K562 (cell line): Measurements from ENCODE around the gene NRP1. TPM values are rescaled to one million over a fixed set of nuclear protein-coding genes. Genes with fewer than 3 reads are reported as not detected.

Source experiments
- ATAC-seq: fragments of 200-7000 bp; cut with Tn5 transposase; 3 replicates; pipeline ENCODE4 v1.9.1; 2020; ENCODE audit warnings: moderate library complexity
- BruUV-seq: library from RNA; stranded (reverse); fragments of 400-500 nt; replicated peaks from 2 replicates; lab custom pipeline; 2021; lab: Mats Ljungman, UMichigan
- CTCF ChIA-PET: fragments of 300-600 bp; formaldehyde crosslinking; extraction: SDS; loops from one replicate; lab custom pipeline; 2021; ENCODE audit warnings: low intra/inter-chr PET ratio; lab: Yijun Ruan, JAX
- POLR2A ChIA-PET: fragments of 300-600, 350-650 bp; sonication (Branson Sonifier 250); formaldehyde crosslinking; extraction: SDS; loops from one replicate; lab custom pipeline; 2021; ENCODE audit warnings: antibody characterized with exemption, inconsistent platforms; lab: Yijun Ruan, JAX
- DNase-seq, 4 experiments: peaks; one replicate each; pipeline versions ENCODE4 v3.0.0 to v3.0.0-alpha.2; 2011 to 2018; ENCODE audit warnings: low spot score in 3 of 4, mixed read lengths in 3 of 4; ENCODE audit errors: extremely low read depth in 1 of 4
- FAIRE-seq: peaks from 2 replicates; lab custom pipeline; 2011; peaks lifted over from hg19 to GRCh38; lab: Jason Lieb, UNC
- H2AFZ ChIP-seq: 2 replicates; pipeline ENCODE4 v1.6.0; 2011; ENCODE audit warnings: low read depth, low read length, control low read depth, inconsistent platforms
- H3K27ac ChIP-seq: fragments of 200-600 bp; 3 replicates; pipeline ENCODE4 v1.8.0; 2011; ENCODE audit warnings: low read depth, mild to moderate bottlenecking, control low read depth, inconsistent platforms, low read length, moderate library complexity, mixed read lengths; ENCODE audit errors: extremely low read depth
- H3K27me3 ChIP-seq, 2 experiments: fragments of 300-600 bp in 1 of 2; 2 replicates in 1 of 2; 3 replicates in 1 of 2; pipeline versions ENCODE4 v1.6.0 to v1.8.0; 2011; ENCODE audit warnings: inconsistent platforms in 2 of 2, low read length in 2 of 2, mild to moderate bottlenecking in 1 of 2, mixed read lengths in 1 of 2, moderate library complexity in 1 of 2; ENCODE audit not compliant: control insufficient read depth in 2 of 2, insufficient read depth in 2 of 2
- H3K36me3 ChIP-seq: fragments of 300-600 bp; 3 replicates; pipeline ENCODE4 v1.8.0; 2011; ENCODE audit warnings: mild to moderate bottlenecking, low read length, inconsistent platforms; ENCODE audit not compliant: control insufficient read depth, insufficient read depth
- H3K4me1 ChIP-seq, 2 experiments: fragments of 200-600 bp in 1 of 2; replicated peaks in 1 of 2; 2 replicates in 1 of 2; 3 replicates in 1 of 2; pipeline versions ENCODE4 v1.5.1 to v1.8.0; 2011; ENCODE audit warnings: inconsistent platforms in 2 of 2, low read length in 2 of 2, mild to moderate bottlenecking in 1 of 2, mixed read lengths in 1 of 2, moderate library complexity in 1 of 2; ENCODE audit not compliant: control insufficient read depth in 2 of 2, insufficient read depth in 2 of 2
- H3K4me2 ChIP-seq: 2 replicates; pipeline ENCODE4 v1.6.1; 2011; ENCODE audit warnings: low read length, control low read depth, inconsistent platforms, mixed read lengths; ENCODE audit not compliant: insufficient read depth
- H3K4me3 ChIP-seq: fragments of 200-600 bp; sonication (generic), shearing (Covaris generic); 2 replicates; pipeline ENCODE4 v1.5.1; 2016; ENCODE audit warnings: control low read depth, inconsistent platforms
- H3K79me2 ChIP-seq: fragments of 200-600 bp; 3 replicates; pipeline ENCODE4 v1.8.0; 2011; ENCODE audit warnings: low read length, inconsistent platforms; ENCODE audit not compliant: control insufficient read depth, insufficient read depth
- H3K9ac ChIP-seq, 2 experiments: 2 replicates each; pipeline versions ENCODE4 v1.6.0 to v1.6.1; 2011; ENCODE audit warnings: low read depth in 2 of 2, low read length in 2 of 2, control low read depth in 1 of 2, inconsistent platforms in 1 of 2, mild to moderate bottlenecking in 1 of 2, mixed read lengths in 1 of 2; ENCODE audit not compliant: insufficient read depth in 1 of 2
- H3K9me1 ChIP-seq: one replicate; pipeline ENCODE4 v1.6.0; 2011; ENCODE audit warnings: inconsistent platforms, mild to moderate bottlenecking, low read length, moderate library complexity; ENCODE audit not compliant: control insufficient read depth, insufficient read depth
- H3K9me3 ChIP-seq: replicated peaks from 2 replicates; pipeline ENCODE4 v1.5.1; 2011; ENCODE audit warnings: low read depth, low read length, inconsistent platforms; ENCODE audit not compliant: control insufficient read depth, insufficient read depth
- H4K20me1 ChIP-seq: replicated peaks from 2 replicates; pipeline ENCODE4 v1.6.1; 2011; ENCODE audit warnings: low read length, inconsistent platforms, mixed read lengths; ENCODE audit not compliant: control insufficient read depth, insufficient read depth
- CTBP1 ChIP-seq: fragments of 450-650 bp; IDR thresholded peaks from 2 replicates; pipeline ENCODE4 v1.6.1; 2016; ENCODE audit warnings: borderline replicate concordance
- FOXJ3 ChIP-seq: sonication (generic); formaldehyde crosslinking; IDR thresholded peaks from 2 replicates; pipeline ENCODE4 v1.4.0; 2020; ENCODE audit warnings: mild to moderate bottlenecking, missing genetic modification reagents
- RBM14 ChIP-seq: fragments of 200-400 bp; formaldehyde crosslinking; IDR thresholded peaks from 2 replicates; pipeline ENCODE4 v1.6.1; 2018; ENCODE audit warnings: low read depth, mild to moderate bottlenecking, low read length, moderate library complexity, borderline replicate concordance; ENCODE audit not compliant: insufficient read depth
- ZFP1 ChIP-seq: fragments of 450-650 bp; formaldehyde crosslinking; IDR thresholded peaks from 2 replicates; pipeline ENCODE4 v1.4.0; 2020; ENCODE audit warnings: mild to moderate bottlenecking, mixed read lengths
- WGBS: fragments of 100-300 bp; shearing (Covaris generic); methylation state at CpG from one replicate; pipeline ENCODE4 v1.1.6; 2016; ENCODE audit warnings: low coverage, mixed read lengths; ENCODE audit not compliant: insufficient coverage; ENCODE audit errors: missing lambda C conversion rate; 5-methylcytosine and 5-hydroxymethylcytosine counted together
- in situ Hi-C: fragments of 300-500 bp; cut with MboI; formaldehyde crosslinking; loops from 4 replicates; pipeline ENCODE4 v1.15.0; 2018; ENCODE audit warnings: inconsistent platforms, mixed read lengths
- intact Hi-C: fragments of 100-400 bp; cut with micrococcal nuclease; formaldehyde crosslinking; loops from 2 replicates; pipeline ENCODE4 v1.14.2; 2022
- polyA plus RNA-seq, 8 experiments: library from polyadenylated mRNA; depleted of rRNA in 4 of 8; stranded (reverse) in 5 of 8; unstranded in 3 of 8; fragments of >200 nt; fragmentation: Nextera tagmentation in 2 of 8; fragmentation: Illumina TruSeq in 1 of 8; extraction: Ambion mirVana in 2 of 8; extraction: Trizol in 1 of 8; gene quantifications; 2 replicates each; pipeline versions ENCODE4 v1.2.1 to v1.2.3, GENCODE V29; 2011 to 2014; ENCODE audit warnings: inconsistent platforms in 1 of 8, missing spikeins in 1 of 8
- total RNA-seq, 7 experiments: library from RNA; depleted of rRNA in 6 of 7; stranded (reverse); fragments of >200 nt in 6 of 7; fragmentation: Illumina TruSeq in 2 of 7; extraction: Trizol in 2 of 7; gene quantifications; 2 replicates each; pipeline versions ENCODE4 v1.2.1 to v1.2.3, GENCODE V29; 2011 to 2021; ENCODE audit warnings: low replicate concordance in 1 of 7
- TF ChIP-seq, protein P1 (sequence below): fragments of 450-650 bp; conservative IDR thresholded peaks from 2 replicates; pipeline ENCODE4 v1.6.1; 2016; ENCODE audit warnings: missing genetic modification characterization, low read depth, mild to moderate bottlenecking, missing compliant biosample characterization, moderate library complexity

The NRP1 gene
- total and polyA plus RNA-seq, 9 of the 15 experiments (the other 6 are each of a cell fraction or from before 2014, with no cell fraction given), result 0.01 to 0.38 (median 0.04) TPM; not detected in 5

DNA sequence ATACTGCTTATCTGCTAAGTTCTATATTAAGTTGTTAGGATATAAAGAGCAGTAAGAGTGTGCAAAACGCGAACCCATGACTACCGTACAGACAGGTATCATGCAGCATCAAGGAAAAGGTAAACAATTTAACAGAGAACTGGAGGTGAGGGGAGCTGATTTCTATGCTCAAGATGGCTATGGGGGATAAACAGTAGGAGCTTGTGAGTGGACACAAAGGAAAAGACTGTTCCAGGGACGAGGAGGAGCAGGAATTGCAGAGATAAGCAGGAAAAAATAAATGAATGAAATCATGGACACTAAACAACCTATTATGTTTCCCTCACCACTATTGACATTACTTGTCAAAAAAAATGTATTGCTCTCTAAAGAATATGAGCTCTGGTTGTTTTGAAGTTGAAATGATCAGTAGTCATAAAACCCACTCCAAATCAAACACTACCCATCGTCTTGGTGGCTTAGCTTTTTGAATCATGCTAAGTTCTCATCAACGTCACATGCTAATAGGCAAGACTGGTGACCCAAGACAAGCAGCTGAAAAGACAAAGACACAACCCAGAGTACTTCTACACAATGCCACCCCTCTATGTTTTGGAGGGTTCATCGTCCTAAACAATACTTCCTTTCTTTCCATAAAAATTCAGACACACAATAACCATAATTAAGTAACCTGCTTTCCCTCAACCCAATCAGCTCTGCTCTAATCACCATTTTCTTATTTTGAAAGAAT lies 102.7 kb downstream of the NRP1 start:
- Histone ChIP-seq H3K36me3 (no peaks in the 10 kb centered on the region), H3K4me3 (no peak overlapping the region), H3K27ac (no peak overlapping the region), H2AFZ (no peak overlapping the region), H3K79me2 (no peaks in the 10 kb centered on the region), H4K20me1 (no peaks in the 10 kb centered on the region), H3K27me3 (peaks cover 0 to 2% of the 10 kb centered on the region in 2 experiments; a peak in 1 of 5 replicates), H3K4me2 (no peak overlapping the region), H3K9ac (no peak overlapping the region), H3K4me1 (no peaks in the 10 kb centered on the region), H3K9me3 (no peaks in the 10 kb centered on the region), H3K9me1 (no peaks in the 10 kb centered on the region)
- ATAC-seq (no peak), FAIRE-seq (no peak), DNase-seq (no peak)
- no peak for TF ChIP-seq FOXJ3
- TF ChIP-seq, protein P1, sequence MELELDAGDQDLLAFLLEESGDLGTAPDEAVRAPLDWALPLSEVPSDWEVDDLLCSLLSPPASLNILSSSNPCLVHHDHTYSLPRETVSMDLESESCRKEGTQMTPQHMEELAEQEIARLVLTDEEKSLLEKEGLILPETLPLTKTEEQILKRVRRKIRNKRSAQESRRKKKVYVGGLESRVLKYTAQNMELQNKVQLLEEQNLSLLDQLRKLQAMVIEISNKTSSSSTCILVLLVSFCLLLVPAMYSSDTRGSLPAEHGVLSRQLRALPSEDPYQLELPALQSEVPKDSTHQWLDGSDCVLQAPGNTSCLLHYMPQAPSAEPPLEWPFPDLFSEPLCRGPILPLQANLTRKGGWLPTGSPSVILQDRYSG (tag), result no peak
- TF ChIP-seq RBM14, result no peak
- TF ChIP-seq ZFP1 (CRISPR knock-in tag), result no peak
- TF ChIP-seq CTBP1, result no peak
- intact Hi-C loops, result no loop called here
- in situ Hi-C loops, result no loop called here
- 0% methylated on average over 7 of the region's 7 CpGs for WGBS
- ChIA-PET POLR2A (interaction anchor here (1.1 kb wide), 1 partner anchor 16 kb away, joined by 3 read pairs; no protein-coding TSS in a partner anchor), CTCF (no interaction called here)
- BruUV-seq, result no TSS peak
